Measurements from ENCODE around the gene SSC5D. TPM values are rescaled to one million over a fixed set of nuclear protein-coding genes. Genes with fewer than 3 reads are reported as not detected.

SSC5D gene
- total and polyA plus RNA-seq, 10 of the 15 experiments (the other 5 are each of a cell fraction or from before 2014, with no cell fraction given): 0.03 to 0.13 (median 0.05) TPM; not detected in 4

GRCh38 chr19:55553217-55554182, 65.3 kb downstream of the SSC5D start (continued):
- TF ChIP-seq USF1 (IDR thresholded peaks at IDR 0.05; ENCODE audit: borderline replicate concordance, extremely low read length, insufficient read depth, low read depth, low read length) (no peak), MLLT1 (IDR thresholded peaks at IDR 0.05) (no peak), STAT1 (conservative IDR thresholded peaks at IDR 0.05) (no peak)

- BruUV-seq (replicated peaks): no TSS peak
- DNase-seq (ENCODE audit: low read depth, low spot score) (no peak), FAIRE-seq (no peak), ATAC-seq (no peak)
- 48% methylated on average over 9 of the region's 9 CpGs for WGBS (ENCODE audit: insufficient coverage, insufficient replicate concordance, low lambda C conversion rate, missing lambda C conversion rate)
- in situ Hi-C loops (cut with MboI) (no loop called here), intact Hi-C loops (cut with micrococcal nuclease; ENCODE audit: unreplicated experiment) (no loop called here)
- Histone ChIP-seq H3K9ac (ENCODE audit: control insufficient read depth, insufficient read depth, low read length) (no peak overlapping the region), H3K27ac (ENCODE audit: control insufficient read depth, insufficient read depth) (no peak overlapping the region), H3K4me3 (no peak overlapping the region), H3K9me3 (replicated peaks; ENCODE audit: control insufficient read depth, insufficient read depth, low read length) (no peaks in the 10 kb centered on the region), H3K4me1 (ENCODE audit: control insufficient read depth, insufficient read depth, low read length) (no peaks in the 10 kb centered on the region), H3K79me2 (ENCODE audit: control insufficient read depth, insufficient read depth, low read length) (no peaks in the 10 kb centered on the region), H3K4me2 (ENCODE audit: control insufficient read depth, insufficient read depth) (no peak overlapping the region), H3K27me3 (replicated peaks in 1 of 2; ENCODE audit: control insufficient read depth in 2 of 2, insufficient read depth in 2 of 2, low read length in 1 of 2) (peaks cover 0 to 7% of the 10 kb centered on the region in 2 experiments; a peak in 3 of 4 replicates), H4K20me1 (ENCODE audit: control insufficient read depth, insufficient read depth) (no peaks in the 10 kb centered on the region), H2AFZ (ENCODE audit: control insufficient read depth, low read depth, low read length) (no peak overlapping the region), H3K36me3 (ENCODE audit: control insufficient read depth in 2 of 2, insufficient read depth in 2 of 2, low read length in 1 of 2) (no peaks in the 10 kb centered on the region)
- ChIA-PET SMC1A (ENCODE audit: uncharacterized antibody, unreplicated experiment) (no interaction called here), POLR2A (no interaction called here), CTCF (no interaction called here), RAD21 (ENCODE audit: unreplicated experiment) (no interaction called here)
- no peak for TF ChIP-seq KDM1A (IDR thresholded peaks at IDR 0.05; ENCODE audit: borderline replicate concordance)
Measured at GRCh38 chr19:55554302-55554701, 66.1 kb downstream of the SSC5D start.

All from GM12878 (cell line).